Activated CD4-positive, alpha-beta T cell treated with anti-CD3 and anti-CD28 coated beads, Interleukin-2, amount 10 ng/mL, durations not matched to agents 7 days and 5 days (primary cell): ENCODE data around the gene SNAI1. TPM values are rescaled to one million over a fixed set of nuclear protein-coding genes. Genes with fewer than 3 reads are reported as not detected.
"Not testable (repeated sequence)": the region's sequence is repeated elsewhere in the genome, so short reads cannot be mapped to it uniquely, and the experiment has no call there.

ENCODE experiments used
- CTCF ChIA-PET: fragments of 350-600 bp; sonication (Branson Sonifier 250); formaldehyde crosslinking; loops from one replicate; lab custom pipeline; 2021; ENCODE audit warnings: antibody characterized with exemption; lab: Charles Lee
- POLR2A ChIA-PET: fragments of 350-600 bp; sonication (Branson Sonifier 250); formaldehyde crosslinking; loops from one replicate; lab custom pipeline; 2021; ENCODE audit warnings: antibody characterized with exemption; lab: Charles Lee
- DNase-seq: peaks from one replicate; pipeline ENCODE4 v3.0.0-alpha.2; 2020
- H3K27ac Mint-ChIP-seq: one replicate; pipeline ENCODE4 v1.8.0; 2021; ENCODE audit warnings: mild to moderate bottlenecking, moderate library complexity, mixed read lengths
- H3K27me3 Mint-ChIP-seq: one replicate; pipeline ENCODE4 v1.8.0; 2021; ENCODE audit warnings: mixed read lengths
- H3K36me3 Mint-ChIP-seq: one replicate; pipeline ENCODE4 v1.8.0; 2021; ENCODE audit warnings: low read depth, mixed read lengths
- H3K4me1 Mint-ChIP-seq: one replicate; pipeline ENCODE4 v1.8.0; 2021; ENCODE audit warnings: mixed read lengths
- H3K4me3 Mint-ChIP-seq: one replicate; pipeline ENCODE4 v1.8.0; 2021; ENCODE audit warnings: mild to moderate bottlenecking, moderate library complexity, mixed read lengths
- H3K9me3 Mint-ChIP-seq: one replicate; pipeline ENCODE4 v1.8.0; 2021; ENCODE audit warnings: mixed read lengths
- total RNA-seq, 2 experiments: library from RNA; stranded (reverse); gene quantifications; one replicate each; pipeline ENCODE4 v1.2.3, GENCODE V29; 2021

SNAI1 gene
- total RNA-seq, 2 experiments from 2014 or later = 0.15 TPM; not detected in 1

- H3K9me3 Mint-ChIP-seq = no peaks in the 10 kb centered on the region
- ChIA-PET CTCF (interaction anchor here (0.5 to 1.6 kb wide), 4 partner anchors 9 to 102 kb away, joined by 3 to 5 read pairs (median 4); no protein-coding TSS in a partner anchor), POLR2A (no interaction called here)
- H3K27me3 Mint-ChIP-seq = no peaks in the 10 kb centered on the region
- DNase-seq = no peak
- no peak overlapping the region for H3K27ac Mint-ChIP-seq
- no peak overlapping the region for H3K4me3 Mint-ChIP-seq
- no peaks in the 10 kb centered on the region for H3K36me3 Mint-ChIP-seq
- no peaks in the 10 kb centered on the region for H3K4me1 Mint-ChIP-seq
Measured at GRCh38 chr20:49969946-49970345, 12.8 kb upstream of the SNAI1 start.

- Mint-ChIP-seq H3K4me1 (no peaks in the 10 kb centered on the region), H3K27me3 (no peaks in the 10 kb centered on the region), H3K36me3 (no peaks in the 10 kb centered on the region), H3K9me3 (no peaks in the 10 kb centered on the region), H3K27ac (no peak overlapping the region), H3K4me3 (no peak overlapping the region)
- CTCF ChIA-PET = interaction anchor here (0.6 to 1.6 kb wide), 3 partner anchors 9 to 290 kb away, joined by 3 to 5 read pairs (median 4); no protein-coding TSS in a partner anchor
- POLR2A ChIA-PET = no interaction called here
- DNase-seq = no peak
Measured at GRCh38 chr20:49970498-49970897, 12.3 kb upstream of the SNAI1 start.

- POLR2A ChIA-PET = no interaction called here
- no peaks in the 10 kb centered on the region for H3K4me1 Mint-ChIP-seq
- CTCF ChIA-PET = interaction anchor here (0.6 to 12.1 kb wide), 3 partner anchors 40 to 194 kb away, joined by 4 to 148 read pairs (median 5); no protein-coding TSS in a partner anchor
- DNase-seq = no peak
- H3K27me3 Mint-ChIP-seq = no peaks in the 10 kb centered on the region
- no peaks in the 10 kb centered on the region for H3K36me3 Mint-ChIP-seq
- H3K9me3 Mint-ChIP-seq = no peaks in the 10 kb centered on the region
- no peak overlapping the region for H3K4me3 Mint-ChIP-seq
- no peak overlapping the region for H3K27ac Mint-ChIP-seq
Measured at GRCh38 chr20:49973981-49974380, 8.8 kb upstream of the SNAI1 start.

GRCh38 chr20:49976542-49976941 lies 6.2 kb upstream of the SNAI1 start:
- no peaks in the 10 kb centered on the region for H3K9me3 Mint-ChIP-seq
- no peak for DNase-seq
- no peak overlapping the region for H3K4me3 Mint-ChIP-seq
- peaks cover 14% of the 10 kb centered on the region for H3K27me3 Mint-ChIP-seq
- H3K4me1 Mint-ChIP-seq = peaks cover 8% of the 10 kb centered on the region
- no peak overlapping the region for H3K27ac Mint-ChIP-seq
- no peaks in the 10 kb centered on the region for H3K36me3 Mint-ChIP-seq
- POLR2A ChIA-PET = no interaction called here
- CTCF ChIA-PET = interaction anchor here (0.9 to 12.1 kb wide), 5 partner anchors 18 to 202 kb away, joined by 3 to 148 read pairs (median 5); no protein-coding TSS in a partner anchor

GRCh38 chr20:49977740-49978139 lies 5.0 kb upstream of the SNAI1 start:
- POLR2A ChIA-PET, H3K27ac Mint-ChIP-seq, DNase-seq, H3K9me3 Mint-ChIP-seq, H3K4me3 Mint-ChIP-seq, H3K36me3 Mint-ChIP-seq: not testable (repeated sequence)
- Mint-ChIP-seq H3K4me1 (peaks cover 12% of the 10 kb centered on the region), H3K27me3 (peaks cover 21% of the 10 kb centered on the region)
- CTCF ChIA-PET = interaction anchor here (0.7 to 12.1 kb wide), 5 partner anchors 29 to 193 kb away, joined by 3 to 148 read pairs (median 5); no protein-coding TSS in a partner anchor

GRCh38 chr20:49978685-49979029 lies 4.1 kb upstream of the SNAI1 start:
- Mint-ChIP-seq H3K27ac (no peak overlapping the region), H3K9me3 (no peaks in the 10 kb centered on the region), H3K4me1 (peaks cover 21% of the 10 kb centered on the region), H3K36me3 (no peaks in the 10 kb centered on the region), H3K4me3 (no peak overlapping the region), H3K27me3 (peaks cover 21% of the 10 kb centered on the region)
- CTCF ChIA-PET = interaction anchor here (0.6 to 12.1 kb wide), 22 partner anchors 12 to 1849 kb away, joined by 3 to 148 read pairs (median 4); no protein-coding TSS in a partner anchor
- no peak for DNase-seq
- POLR2A ChIA-PET = no interaction called here

GRCh38 chr20:49979030-49979832 lies 3.5 kb upstream of the SNAI1 start:
- no peaks in the 10 kb centered on the region for H3K36me3 Mint-ChIP-seq
- no peak overlapping the region for H3K27ac Mint-ChIP-seq
- peak; percentile 59 for DNase-seq
- H3K4me1 Mint-ChIP-seq = peaks cover 24% of the 10 kb centered on the region
- no peaks in the 10 kb centered on the region for H3K9me3 Mint-ChIP-seq
- ChIA-PET POLR2A (interaction anchor here (0.5 to 0.8 kb wide), 2 partner anchors 91 to 190 kb away, joined by 4 read pairs; no protein-coding TSS in a partner anchor), CTCF (interaction anchor here (0.5 to 12.1 kb wide), 33 partner anchors 9 to 1850 kb away, joined by 3 to 148 read pairs (median 4); partner anchors contain the start of gene PEDS1)
- no peak overlapping the region for H3K4me3 Mint-ChIP-seq
- peaks cover 21% of the 10 kb centered on the region for H3K27me3 Mint-ChIP-seq

GRCh38 chr20:49980140-49981008 lies 2.4 kb upstream of the SNAI1 start:
- H3K4me3 Mint-ChIP-seq = no peak overlapping the region
- no peak for DNase-seq
- H3K27ac Mint-ChIP-seq = no peak overlapping the region
- no peaks in the 10 kb centered on the region for H3K9me3 Mint-ChIP-seq
- peaks cover 21% of the 10 kb centered on the region for H3K27me3 Mint-ChIP-seq
- POLR2A ChIA-PET = no interaction called here
- H3K36me3 Mint-ChIP-seq = no peaks in the 10 kb centered on the region
- H3K4me1 Mint-ChIP-seq = peaks cover 24% of the 10 kb centered on the region
- CTCF ChIA-PET = interaction anchor here (1.0 to 12.1 kb wide), 7 partner anchors 8 to 192 kb away, joined by 3 to 148 read pairs (median 5); no protein-coding TSS in a partner anchor

- H3K36me3 Mint-ChIP-seq = no peaks in the 10 kb centered on the region
- H3K9me3 Mint-ChIP-seq = no peaks in the 10 kb centered on the region
- no peak for DNase-seq
- H3K4me3 Mint-ChIP-seq = peak overlapping the region; percentile 56
- H3K27me3 Mint-ChIP-seq = peaks cover 21% of the 10 kb centered on the region
- CTCF ChIA-PET = interaction anchor here (0.7 to 12.1 kb wide), 3 partner anchors 13 to 191 kb away, joined by 3 to 148 read pairs (median 4); no protein-coding TSS in a partner anchor
- POLR2A ChIA-PET = interaction anchor here (0.6 to 1.2 kb wide), 2 partner anchors 18 to 90 kb away, joined by 3 to 4 read pairs; no protein-coding TSS in a partner anchor
- peaks cover 24% of the 10 kb centered on the region for H3K4me1 Mint-ChIP-seq
- H3K27ac Mint-ChIP-seq = no peak overlapping the region
Measured at GRCh38 chr20:49981218-49982071, 1.3 kb upstream of the SNAI1 start.

GRCh38 chr20:49982072-49982345 lies 771 bp upstream of the SNAI1 start:
- Mint-ChIP-seq H3K4me1 (peaks cover 24% of the 10 kb centered on the region), H3K27me3 (peaks cover 21% of the 10 kb centered on the region), H3K27ac (peak overlapping the region; percentile 60), H3K36me3 (no peaks in the 10 kb centered on the region), H3K9me3 (no peaks in the 10 kb centered on the region), H3K4me3 (peak overlapping the region; percentile 56)
- POLR2A ChIA-PET = interaction anchor here (0.6 to 1.2 kb wide), 2 partner anchors 17 to 90 kb away, joined by 3 to 4 read pairs; no protein-coding TSS in a partner anchor
- CTCF ChIA-PET = interaction anchor here (0.7 to 12.1 kb wide), 3 partner anchors 12 to 190 kb away, joined by 3 to 148 read pairs (median 4); no protein-coding TSS in a partner anchor
- DNase-seq = no peak

GRCh38 chr20:49983123-49983847 lies 505 bp downstream of the SNAI1 start:
- DNase-seq = no peak
- Mint-ChIP-seq H3K27me3 (peaks cover 21% of the 10 kb centered on the region), H3K4me1 (peaks cover 24% of the 10 kb centered on the region), H3K27ac (peak overlapping the region; percentile 3), H3K36me3 (no peaks in the 10 kb centered on the region), H3K9me3 (no peaks in the 10 kb centered on the region), H3K4me3 (peak overlapping the region; percentile 18)
- ChIA-PET POLR2A (no interaction called here), CTCF (interaction anchor here (1.4 to 12.1 kb wide), 3 partner anchors 29 to 89 kb away, joined by 3 to 148 read pairs (median 6); no protein-coding TSS in a partner anchor)
